ENCODE measurements around the gene TBCC. TPM values are rescaled to one million over a fixed set of nuclear protein-coding genes. Genes with fewer than 3 reads are reported as not detected.

The TBCC gene
- total and polyA plus RNA-seq, 4 donors, result 21.6 to 38.0 (median 22.1) TPM

DNA sequence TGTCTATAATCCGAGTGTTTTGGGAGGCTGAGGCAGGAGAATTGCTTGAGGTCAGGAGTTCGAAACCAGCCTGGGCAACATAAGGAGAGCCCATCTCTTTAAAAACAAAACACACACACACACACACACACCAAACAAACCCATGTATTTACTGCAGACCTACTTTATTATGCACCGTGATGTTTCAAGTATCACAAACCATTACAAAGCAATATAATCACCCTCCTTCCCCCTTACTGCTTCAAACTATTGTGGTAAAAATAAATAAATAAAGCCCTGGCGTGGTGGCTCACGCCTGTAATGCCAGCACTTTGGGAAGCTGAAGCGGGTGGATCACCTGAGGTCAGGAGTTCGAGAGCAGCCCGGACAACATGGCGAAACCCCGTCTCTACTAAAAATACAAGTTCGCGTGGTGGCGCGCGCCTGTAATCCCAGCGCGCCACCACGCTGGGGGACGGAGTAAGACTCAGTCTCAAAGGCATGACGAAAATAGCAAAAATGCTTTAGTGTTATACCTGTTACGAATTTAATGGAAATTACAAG, 1.5 kb downstream of the TBCC start:
- Histone ChIP-seq H3K9me3 (ENCODE audit: control insufficient read depth in 4 of 4, insufficient read depth in 3 of 4, low read length in 3 of 4) (no peaks in the 10 kb centered on the region), H3K4me3 (peak overlapping the region; percentile 23), H3K27ac (ENCODE audit: low read depth in 1 of 2, low read length in 1 of 2) (no peak overlapping the region), H3K4me1 (ENCODE audit: control insufficient read depth in 5 of 5, insufficient read depth in 5 of 5, low read length in 5 of 5) (peaks cover 5 to 26% (median 9%) of the 10 kb centered on the region in 5 donors), H3K9ac (ENCODE audit: insufficient read depth in 1 of 2, low read length in 2 of 2) (peak overlapping the region; percentile 80 to 95), H3K27me3 (ENCODE audit: control insufficient read depth in 3 of 3, insufficient read depth in 3 of 3, low read length in 2 of 3) (no peaks in the 10 kb centered on the region), H3K36me3 (ENCODE audit: control insufficient read depth in 4 of 4, insufficient read depth in 4 of 4, low read length in 4 of 4) (no peaks in the 10 kb centered on the region)
- ATAC-seq (ENCODE audit: insufficient read depth, low FRiP score), result no peak
- TF ChIP-seq, protein P1, sequence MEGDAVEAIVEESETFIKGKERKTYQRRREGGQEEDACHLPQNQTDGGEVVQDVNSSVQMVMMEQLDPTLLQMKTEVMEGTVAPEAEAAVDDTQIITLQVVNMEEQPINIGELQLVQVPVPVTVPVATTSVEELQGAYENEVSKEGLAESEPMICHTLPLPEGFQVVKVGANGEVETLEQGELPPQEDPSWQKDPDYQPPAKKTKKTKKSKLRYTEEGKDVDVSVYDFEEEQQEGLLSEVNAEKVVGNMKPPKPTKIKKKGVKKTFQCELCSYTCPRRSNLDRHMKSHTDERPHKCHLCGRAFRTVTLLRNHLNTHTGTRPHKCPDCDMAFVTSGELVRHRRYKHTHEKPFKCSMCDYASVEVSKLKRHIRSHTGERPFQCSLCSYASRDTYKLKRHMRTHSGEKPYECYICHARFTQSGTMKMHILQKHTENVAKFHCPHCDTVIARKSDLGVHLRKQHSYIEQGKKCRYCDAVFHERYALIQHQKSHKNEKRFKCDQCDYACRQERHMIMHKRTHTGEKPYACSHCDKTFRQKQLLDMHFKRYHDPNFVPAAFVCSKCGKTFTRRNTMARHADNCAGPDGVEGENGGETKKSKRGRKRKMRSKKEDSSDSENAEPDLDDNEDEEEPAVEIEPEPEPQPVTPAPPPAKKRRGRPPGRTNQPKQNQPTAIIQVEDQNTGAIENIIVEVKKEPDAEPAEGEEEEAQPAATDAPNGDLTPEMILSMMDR (IDR thresholded peaks at IDR 0.05; ENCODE audit: control extremely low read depth, extremely low read depth), result no peak
- WGBS, 2 donors, result 66% methylated on average over 21 of the region's 21 CpGs
- DNase-seq, result peak in 1 of 3 donors; percentile 19

DNA sequence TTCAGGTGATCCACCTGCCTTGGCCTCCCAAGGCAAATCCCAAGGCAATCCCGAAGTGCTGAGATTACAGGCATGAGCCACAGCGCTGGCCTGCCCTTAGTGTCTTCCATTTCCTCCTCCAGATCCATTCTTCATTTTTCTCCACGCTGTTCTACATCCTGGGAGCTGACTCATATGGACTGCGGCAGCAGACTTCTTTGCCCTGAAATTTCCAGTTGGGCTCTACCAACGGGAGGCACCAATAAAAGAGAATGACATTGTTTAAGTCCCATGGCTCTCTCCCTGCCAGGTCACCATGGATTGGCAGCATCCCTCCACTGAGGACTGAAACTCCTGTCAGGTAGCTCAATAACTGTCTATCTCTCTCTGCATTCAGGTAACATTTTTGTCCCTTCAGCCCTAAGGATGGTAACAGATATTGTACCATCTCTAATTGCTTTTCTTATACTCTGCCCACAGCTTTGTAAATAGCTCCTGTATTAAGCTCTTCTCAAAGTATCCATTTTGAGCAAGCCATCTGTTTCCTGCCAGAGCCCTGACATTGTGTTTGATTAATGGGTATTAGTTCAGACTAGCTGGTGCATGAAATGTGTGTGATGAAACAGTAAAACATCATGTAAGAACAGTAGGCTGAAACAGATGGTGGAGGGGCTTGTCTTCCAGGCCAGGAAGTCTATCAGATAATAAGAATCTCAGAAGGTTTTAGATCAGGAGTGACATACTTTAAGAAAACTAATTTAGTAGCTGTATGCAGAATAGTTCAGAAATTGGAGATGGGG, 3.6 kb downstream of the TBCC start:
- 72 to 77% methylated on average over 5 of the region's 5 CpGs for WGBS, 2 donors
- H3K36me3 ChIP-seq (ENCODE audit: control insufficient read depth in 4 of 4, insufficient read depth in 4 of 4, low read length in 4 of 4), result no peaks in the 10 kb centered on the region
- H3K4me3 ChIP-seq, result no peak overlapping the region
- H3K9ac ChIP-seq (ENCODE audit: insufficient read depth in 1 of 2, low read length in 2 of 2), result no peak overlapping the region
- peak in 1 of 3 donors; percentile 30 for DNase-seq
- no peaks in the 10 kb centered on the region for H3K9me3 ChIP-seq (ENCODE audit: control insufficient read depth in 4 of 4, insufficient read depth in 3 of 4, low read length in 3 of 4)
- peaks cover 4 to 13% (median 7%) of the 10 kb centered on the region in 5 donors for H3K4me1 ChIP-seq (ENCODE audit: control insufficient read depth in 5 of 5, insufficient read depth in 5 of 5, low read length in 5 of 5)
- TF ChIP-seq, protein P1 (IDR thresholded peaks at IDR 0.05; ENCODE audit: control extremely low read depth, extremely low read depth), result no peak
- no peak overlapping the region for H3K27ac ChIP-seq (ENCODE audit: low read depth in 1 of 2, low read length in 1 of 2)
- no peaks in the 10 kb centered on the region for H3K27me3 ChIP-seq (ENCODE audit: control insufficient read depth in 3 of 3, insufficient read depth in 3 of 3, low read length in 2 of 3)
- ATAC-seq (ENCODE audit: insufficient read depth, low FRiP score), result no peak

DNA sequence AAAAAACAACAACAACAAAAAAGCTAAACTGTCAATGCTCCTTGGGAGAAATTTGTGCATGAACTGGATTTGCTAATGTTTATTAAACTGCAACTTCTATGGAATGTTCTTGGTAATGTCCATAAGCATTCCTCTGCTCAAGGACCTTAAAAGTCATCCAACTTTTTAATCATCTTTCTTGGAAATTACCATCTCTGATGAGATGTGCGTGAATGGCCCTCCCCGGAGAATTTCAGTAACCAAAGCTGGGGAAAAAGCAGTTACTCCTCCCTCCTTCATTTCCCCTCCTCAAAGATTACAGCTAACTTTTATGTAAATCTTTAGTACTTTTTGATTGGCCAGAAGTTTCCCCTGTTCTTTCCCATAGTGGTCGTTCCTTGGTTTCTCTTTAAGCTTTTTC, 5.2 kb downstream of the TBCC start:
- ATAC-seq (ENCODE audit: insufficient read depth, low FRiP score) (no peak), DNase-seq (no peak)
- H3K9ac ChIP-seq (ENCODE audit: insufficient read depth in 1 of 2, low read length in 2 of 2), result no peak overlapping the region
- no peaks in the 10 kb centered on the region for H3K9me3 ChIP-seq (ENCODE audit: control insufficient read depth in 4 of 4, insufficient read depth in 3 of 4, low read length in 3 of 4)
- H3K27ac ChIP-seq (ENCODE audit: low read depth in 1 of 2, low read length in 1 of 2), result no peak overlapping the region
- H3K4me3 ChIP-seq, result no peak overlapping the region
- no peaks in the 10 kb centered on the region for H3K27me3 ChIP-seq (ENCODE audit: control insufficient read depth in 3 of 3, insufficient read depth in 3 of 3, low read length in 2 of 3)
- TF ChIP-seq, protein P1 (IDR thresholded peaks at IDR 0.05; ENCODE audit: control extremely low read depth, extremely low read depth), result no peak
- 66 to 84% methylated on average over 3 of the region's 3 CpGs for WGBS, 2 donors
- H3K36me3 ChIP-seq (ENCODE audit: control insufficient read depth in 4 of 4, insufficient read depth in 4 of 4, low read length in 4 of 4), result no peaks in the 10 kb centered on the region
- H3K4me1 ChIP-seq (ENCODE audit: control insufficient read depth in 5 of 5, insufficient read depth in 5 of 5, low read length in 5 of 5), result peaks cover 4 to 13% (median 7%) of the 10 kb centered on the region in 5 donors

Measured in lung (tissue), 12 donors.